Stimulated activated effector memory CD8-positive, alpha-beta T cell treated with anti-CD3 and anti-CD28 coated beads, Interleukin-12 subunit alpha, Interleukin-12 subunit beta, amount 100 ng/mL, for 72 hours (primary cell): ENCODE results near the gene GRIP2.

Experiments used
- ATAC-seq: fragments of 150-1000 bp; cut with Tn5 transposase; 2 replicates; pipeline ENCODE4 v1.10.0; 2021
- DNase-seq, 2 donors: peaks; one replicate each; pipeline ENCODE4 v3.0.0; 2021 to 2022; ENCODE audit warnings: low spot score in 2 of 2
- H3K27ac Mint-ChIP-seq: one replicate; pipeline ENCODE4 v1.8.0; 2022; ENCODE audit warnings: mild to moderate bottlenecking, mixed read lengths
- H3K36me3 Mint-ChIP-seq: one replicate; pipeline ENCODE4 v1.8.0; 2022; ENCODE audit warnings: mild to moderate bottlenecking, mixed read lengths
- H3K4me1 Mint-ChIP-seq: one replicate; pipeline ENCODE4 v1.8.0; 2022; ENCODE audit warnings: mixed read lengths
- H3K4me3 Mint-ChIP-seq: one replicate; pipeline ENCODE4 v1.8.0; 2022; ENCODE audit warnings: mild to moderate bottlenecking, mixed read lengths
- H3K9me3 Mint-ChIP-seq: one replicate; pipeline ENCODE4 v1.8.0; 2022; ENCODE audit warnings: mixed read lengths

The GRIP2 gene

DNA sequence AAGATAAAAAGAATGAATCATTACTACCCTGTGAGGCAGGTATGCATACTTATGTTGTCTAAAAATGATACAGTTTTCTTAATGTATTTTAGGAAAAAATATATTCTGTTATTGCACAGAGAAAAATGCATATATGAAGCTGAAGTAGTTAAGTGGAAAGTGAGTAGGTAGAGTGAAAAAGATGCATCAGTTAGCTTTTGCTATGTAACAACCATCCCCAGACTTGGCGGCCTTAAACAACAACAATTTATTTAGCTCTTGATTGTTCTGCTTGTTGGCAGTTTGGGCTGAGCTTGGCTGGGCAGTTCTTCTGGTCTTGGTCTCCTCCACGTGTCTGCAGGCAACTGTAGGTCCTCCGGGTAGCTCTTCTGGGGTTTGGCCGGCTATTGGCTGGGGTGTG, 92.1 kb downstream of the GRIP2 start:
- no peak for ATAC-seq
- no peak overlapping the region for H3K4me3 Mint-ChIP-seq
- H3K27ac Mint-ChIP-seq = peak overlapping the region; percentile 78
- H3K4me1 Mint-ChIP-seq = peaks cover 6% of the 10 kb centered on the region
- DNase-seq = no peak
- H3K36me3 Mint-ChIP-seq = peaks cover 90% of the 10 kb centered on the region
- no peaks in the 10 kb centered on the region for H3K9me3 Mint-ChIP-seq

DNA sequence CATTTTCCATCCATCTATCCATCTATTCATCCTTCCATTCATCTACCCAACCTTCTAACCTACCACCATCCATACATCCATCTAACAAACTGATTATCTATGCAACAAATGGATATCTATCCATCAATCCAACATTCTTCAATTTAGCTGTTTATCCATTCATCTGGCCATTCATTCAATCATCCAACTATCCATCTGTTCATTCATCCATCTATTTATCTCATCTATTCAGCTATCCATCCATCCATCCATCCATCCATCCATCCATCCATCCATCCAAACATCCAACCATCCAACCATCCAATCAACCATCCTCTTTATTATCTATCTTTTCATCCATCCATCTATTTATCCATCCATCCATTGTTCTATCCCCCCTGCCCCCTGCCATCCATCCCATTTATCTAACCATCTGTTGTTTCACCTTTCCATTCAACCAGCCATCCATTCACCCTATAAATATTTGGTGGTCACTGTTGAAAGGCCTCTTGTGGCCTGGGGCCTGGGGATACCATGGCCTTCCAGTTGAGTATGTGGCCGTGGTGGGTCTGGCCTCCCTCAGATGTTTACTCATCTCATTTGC, 93.1 kb downstream of the GRIP2 start:
- no peak for ATAC-seq
- DNase-seq = no peak
- Mint-ChIP-seq H3K27ac (no peak overlapping the region), H3K4me1 (peaks cover 6% of the 10 kb centered on the region), H3K9me3 (no peaks in the 10 kb centered on the region), H3K36me3 (peaks cover 81% of the 10 kb centered on the region), H3K4me3 (no peak overlapping the region)

DNA sequence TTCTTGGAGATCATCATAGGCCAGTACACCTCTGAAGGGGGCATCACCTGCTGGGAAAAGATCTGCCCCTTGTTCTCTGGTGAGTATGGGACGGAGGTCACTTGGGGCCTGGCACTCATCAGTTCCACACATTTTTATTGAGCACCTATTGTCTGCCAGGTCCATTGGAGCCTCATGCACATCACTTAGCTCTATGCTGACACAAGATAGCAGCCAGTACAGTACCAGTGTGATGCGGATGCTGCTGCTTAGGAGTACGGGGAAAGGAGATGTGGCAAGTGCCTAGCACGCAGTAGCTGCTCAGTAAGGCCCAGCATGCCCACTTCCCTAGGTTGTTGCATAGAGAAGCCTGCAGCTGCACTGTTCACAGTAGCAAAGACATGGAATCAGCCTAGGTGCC, 94.4 kb downstream of the GRIP2 start:
- Mint-ChIP-seq H3K9me3 (no peaks in the 10 kb centered on the region), H3K36me3 (peaks cover 69% of the 10 kb centered on the region), H3K4me1 (peaks cover 16% of the 10 kb centered on the region), H3K27ac (no peak overlapping the region), H3K4me3 (no peak overlapping the region)
- DNase-seq (no peak), ATAC-seq (no peak)

DNA sequence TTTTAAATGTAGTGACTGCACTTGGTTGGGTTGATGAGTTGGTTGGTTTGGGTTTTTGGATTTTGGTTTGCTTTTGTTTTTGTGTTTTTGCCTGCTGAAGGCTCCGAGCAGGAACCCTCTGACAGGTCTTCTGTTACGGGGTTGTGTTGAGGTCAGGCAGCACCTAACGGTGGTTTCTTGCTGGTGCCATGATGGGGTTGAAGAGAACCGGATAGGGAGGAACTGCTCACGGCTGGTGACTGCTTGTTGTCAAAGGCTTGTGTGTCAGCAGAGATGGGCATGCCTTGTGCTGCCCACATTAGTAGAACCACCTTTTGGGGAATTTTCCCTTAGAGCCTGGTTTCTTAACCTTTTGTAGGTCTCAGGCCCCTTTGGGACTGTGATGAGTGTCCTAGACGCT, 95.8 kb downstream of the GRIP2 start:
- H3K9me3 Mint-ChIP-seq = no peaks in the 10 kb centered on the region
- no peak for ATAC-seq
- DNase-seq = no peak
- H3K4me3 Mint-ChIP-seq = no peak overlapping the region
- H3K4me1 Mint-ChIP-seq = peaks cover 30% of the 10 kb centered on the region
- H3K27ac Mint-ChIP-seq = peak overlapping the region; percentile 58
- H3K36me3 Mint-ChIP-seq = peaks cover 56% of the 10 kb centered on the region

DNA sequence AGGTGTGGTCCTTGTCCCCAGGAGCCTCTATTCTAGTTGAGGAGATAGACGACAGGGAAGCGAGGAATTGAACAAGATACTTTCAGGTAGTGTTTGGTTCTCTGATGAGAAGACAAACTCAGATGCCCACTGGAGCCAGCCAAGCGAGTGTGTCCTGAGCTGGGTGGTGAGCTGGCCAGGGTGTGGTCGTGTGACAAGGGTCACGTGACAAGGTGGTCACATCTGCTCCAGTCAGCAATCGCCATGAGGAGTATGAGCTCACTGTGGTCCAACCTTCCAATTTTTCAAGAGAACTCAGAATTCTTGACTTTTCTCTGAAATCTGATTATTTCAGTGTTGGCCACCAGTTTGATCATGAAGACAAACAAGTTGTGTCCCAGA, 98.2 kb downstream of the GRIP2 start:
- ATAC-seq = no peak
- Mint-ChIP-seq H3K4me1 (peaks cover 41% of the 10 kb centered on the region), H3K9me3 (no peaks in the 10 kb centered on the region), H3K4me3 (no peak overlapping the region), H3K27ac (peak overlapping the region; percentile 74), H3K36me3 (peaks cover 31% of the 10 kb centered on the region)
- no peak for DNase-seq

DNA sequence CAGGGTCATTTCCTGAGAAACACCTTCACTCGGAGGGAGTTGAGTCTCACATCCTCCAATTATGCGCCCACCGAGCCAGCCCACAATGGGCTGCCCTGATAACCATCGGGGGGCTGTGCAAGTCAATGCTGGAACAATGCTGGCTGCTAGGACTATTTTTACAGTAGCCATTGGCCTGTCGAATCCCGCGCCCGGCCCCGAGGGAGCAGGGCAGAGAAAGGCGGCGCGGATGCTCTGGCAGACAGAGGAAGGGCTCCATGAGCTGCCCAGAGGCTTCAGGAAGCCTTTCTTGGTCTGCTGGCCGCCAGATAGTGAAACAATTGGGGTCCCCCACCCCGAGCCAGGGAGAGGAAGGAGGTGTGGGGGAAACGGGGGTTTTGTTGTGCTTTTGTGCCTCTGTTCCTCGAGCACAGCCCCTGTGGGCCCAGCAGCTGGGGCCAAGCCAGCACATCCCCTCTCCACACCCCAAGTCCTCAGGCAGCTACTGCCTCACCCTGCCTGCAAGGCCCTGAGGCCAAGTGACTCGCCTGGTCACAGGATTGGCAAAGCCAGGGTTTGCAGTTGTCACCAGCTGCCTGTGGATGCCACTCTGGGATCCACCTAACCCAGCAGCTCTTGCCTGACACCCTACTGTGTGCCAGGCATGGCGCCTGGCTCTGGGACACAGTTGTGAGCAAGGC, 98.8 kb downstream of the GRIP2 start:
- H3K4me1 Mint-ChIP-seq = peaks cover 47% of the 10 kb centered on the region
- ATAC-seq (no peak), DNase-seq (no peak)
- peaks cover 27% of the 10 kb centered on the region for H3K36me3 Mint-ChIP-seq
- H3K4me3 Mint-ChIP-seq = no peak overlapping the region
- H3K27ac Mint-ChIP-seq = no peak overlapping the region
- no peaks in the 10 kb centered on the region for H3K9me3 Mint-ChIP-seq

DNA sequence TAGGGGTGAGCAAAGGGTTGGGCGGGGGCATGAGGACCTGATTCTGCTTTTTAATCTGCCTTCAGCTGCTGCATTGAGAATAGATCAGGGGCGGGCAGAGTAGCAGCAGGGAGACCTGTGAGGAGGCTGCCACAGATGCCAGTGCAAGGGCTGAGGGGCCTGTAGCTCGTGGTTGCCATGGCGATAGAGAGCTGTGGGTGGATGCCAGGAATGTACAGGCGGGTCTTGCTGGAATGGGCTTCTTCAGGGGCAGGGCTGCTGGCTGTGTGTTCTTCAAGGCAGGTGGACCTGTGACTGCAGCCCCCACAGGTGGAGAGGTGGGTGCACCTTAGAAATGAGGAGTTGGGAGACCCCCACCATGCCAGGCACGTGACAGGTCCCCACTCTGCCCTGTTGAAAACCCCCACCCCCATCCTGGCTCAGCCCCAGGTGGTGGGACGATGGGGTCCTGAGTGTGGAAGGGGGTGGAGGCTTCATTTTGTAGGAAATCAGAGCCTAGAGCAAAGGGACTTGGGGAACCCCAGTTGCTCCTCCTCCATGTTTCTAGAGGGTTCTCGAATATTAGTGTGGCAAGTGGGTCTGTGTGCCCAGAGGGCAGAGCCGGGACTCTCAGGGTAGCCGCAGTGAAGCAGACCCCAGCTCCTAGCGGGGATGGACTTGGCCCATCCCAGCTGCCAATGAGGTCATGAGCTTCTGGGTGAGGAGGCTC, 99.5 kb downstream of the GRIP2 start:
- H3K27ac Mint-ChIP-seq = peak overlapping the region; percentile 78

DNA sequence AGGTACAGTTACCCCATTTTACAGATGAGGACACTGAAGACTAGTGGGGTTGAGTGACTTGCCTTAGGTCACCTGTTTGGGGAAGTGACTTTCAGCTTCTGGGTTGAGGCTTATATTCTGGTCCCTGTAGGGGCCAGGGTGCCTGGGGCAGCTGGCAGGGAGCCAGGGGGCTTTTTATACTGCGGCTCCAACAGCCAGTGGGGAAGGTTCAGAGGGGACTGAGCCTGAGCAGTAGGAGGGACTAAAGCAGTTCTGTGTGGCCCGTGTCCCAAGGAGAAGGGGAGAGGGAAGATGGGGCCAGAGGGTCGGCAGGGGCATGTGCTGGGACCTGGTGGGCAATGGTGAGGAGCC, 100.0 kb downstream of the GRIP2 start:
- DNase-seq (no peak), ATAC-seq (no peak)
- Mint-ChIP-seq H3K36me3 (peaks cover 16% of the 10 kb centered on the region), H3K4me3 (no peak overlapping the region), H3K9me3 (no peaks in the 10 kb centered on the region), H3K4me1 (peaks cover 55% of the 10 kb centered on the region), H3K27ac (peak overlapping the region; percentile 78)

More for the DNA sequence above, 99.5 kb downstream of the GRIP2 start:
- Mint-ChIP-seq H3K4me3 (no peak overlapping the region), H3K9me3 (no peaks in the 10 kb centered on the region), H3K36me3 (peaks cover 21% of the 10 kb centered on the region), H3K4me1 (peaks cover 49% of the 10 kb centered on the region)
- ATAC-seq = no peak
- no peak for DNase-seq

DNA sequence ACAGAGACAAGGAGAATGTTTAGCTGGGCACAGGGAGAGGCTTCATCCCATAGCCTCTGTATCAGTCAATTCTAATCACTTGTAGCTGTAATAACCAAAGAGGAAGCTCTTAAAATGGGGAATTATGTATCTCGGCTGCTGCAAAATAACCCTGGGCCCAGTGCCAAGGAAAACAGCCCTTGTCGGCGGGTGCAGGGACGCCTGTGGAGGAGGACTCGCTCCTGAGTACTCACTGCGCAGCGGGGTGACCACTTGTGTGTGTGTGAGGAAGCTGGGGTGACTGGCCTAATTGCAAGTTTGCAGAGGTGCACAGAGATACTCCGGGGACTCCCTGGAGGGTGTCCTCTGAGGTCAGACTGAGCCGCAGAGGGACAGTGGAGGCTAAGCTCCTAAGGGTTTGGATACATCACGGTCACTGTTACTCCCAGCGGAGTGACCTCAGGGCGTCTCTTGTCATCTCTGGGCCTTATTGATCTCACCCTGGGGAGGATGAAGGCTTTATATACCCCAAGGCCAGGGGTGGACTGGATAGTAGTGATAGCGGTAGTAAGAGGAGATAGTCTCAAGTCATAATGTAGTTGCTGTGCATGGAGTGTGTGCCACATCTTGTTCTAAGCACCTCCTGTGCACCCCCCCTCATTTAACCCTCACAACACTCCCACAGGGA, 100.5 kb downstream of the GRIP2 start:
- Mint-ChIP-seq H3K9me3 (no peaks in the 10 kb centered on the region), H3K4me1 (peaks cover 60% of the 10 kb centered on the region), H3K27ac (peak overlapping the region; percentile 78), H3K36me3 (peaks cover 16% of the 10 kb centered on the region), H3K4me3 (no peak overlapping the region)
- ATAC-seq (no peak), DNase-seq (no peak)
